Smooth muscle cell (in vitro differentiated cells): ENCODE results near the gene NFKBIB. TPM values are rescaled to one million over a fixed set of nuclear protein-coding genes. Genes with fewer than 3 reads are reported as not detected.

Experiments
- DNase-seq: peaks from one replicate; lab custom pipeline; 2025; ENCODE audit not compliant: unreplicated experiment; lab: John Stamatoyannopoulos, UW
- H2AFZ ChIP-seq: fragments of 200-600 bp; sonication (generic); 2 replicates; pipeline ENCODE4 v1.6.0; 2016; ENCODE audit warnings: antibody characterized with exemption, low read depth, mild to moderate bottlenecking
- H3F3A ChIP-seq: fragments of 200-600 bp; sonication (generic); 2 replicates; pipeline ENCODE4 v1.6.0; 2017; ENCODE audit warnings: antibody characterized with exemption, low read depth
- H3K27ac ChIP-seq: fragments of 200-600 bp; sonication (generic); 2 replicates; pipeline ENCODE4 v1.5.1; 2016; ENCODE audit warnings: low read depth, mild to moderate bottlenecking
- H3K27me3 ChIP-seq: fragments of 200-600 bp; sonication (generic); 2 replicates; pipeline ENCODE4 v1.6.1; 2016; ENCODE audit warnings: low read depth, mild to moderate bottlenecking
- H3K36me3 ChIP-seq: fragments of 200-600 bp; sonication (generic); 2 replicates; pipeline ENCODE4 v1.5.1; 2016; ENCODE audit warnings: low read depth
- H3K4me1 ChIP-seq: fragments of 200-600 bp; sonication (generic); 2 replicates; pipeline ENCODE4 v1.5.1; 2016; ENCODE audit warnings: low read depth
- H3K4me2 ChIP-seq: fragments of 200-600 bp; sonication (generic); 2 replicates; pipeline ENCODE4 v1.6.0; 2016; ENCODE audit warnings: mild to moderate bottlenecking
- H3K4me3 ChIP-seq: fragments of 200-600 bp; sonication (generic); 2 replicates; pipeline ENCODE4 v1.5.1; 2016; ENCODE audit warnings: mild to moderate bottlenecking
- H3K79me2 ChIP-seq: fragments of 200-600 bp; sonication (generic); 2 replicates; pipeline ENCODE4 v1.6.0; 2016; ENCODE audit warnings: low read depth, mild to moderate bottlenecking
- H3K9ac ChIP-seq: fragments of 200-600 bp; sonication (generic); 2 replicates; pipeline ENCODE4 v1.6.0; 2016; ENCODE audit warnings: low read depth
- H3K9me3 ChIP-seq: fragments of 200-600 bp; sonication (generic); replicated peaks from 2 replicates; pipeline ENCODE4 v1.5.1; 2016; ENCODE audit warnings: low read depth
- H4K20me1 ChIP-seq: fragments of 200-600 bp; sonication (generic); 2 replicates; pipeline ENCODE4 v1.6.0; 2016; ENCODE audit warnings: low read depth
- CTCF ChIP-seq: fragments of 200-600 bp; sonication (generic); IDR thresholded peaks from 2 replicates; pipeline ENCODE4 v1.5.1; 2017; ENCODE audit warnings: borderline replicate concordance, mild to moderate bottlenecking, antibody characterized with exemption; ENCODE audit not compliant: insufficient read depth, poor library complexity, severe bottlenecking
- WGBS: methylation state at CpG from one replicate; pipeline ENCODE4 v1.1.7; 2016; ENCODE audit warnings: low lambda C conversion rate; 5-methylcytosine and 5-hydroxymethylcytosine counted together
- polyA plus RNA-seq: library from polyadenylated mRNA; unstranded; fragments of >200 nt; fragmentation: Nextera tagmentation; extraction: Ambion mirVana; gene quantifications from 2 replicates; pipeline ENCODE4 v1.2.1, GENCODE V29; 2016
- total RNA-seq: library from RNA; depleted of rRNA; stranded (reverse); fragments of >200 nt; gene quantifications from 2 replicates; pipeline ENCODE4 v1.2.3, GENCODE V29; 2014

NFKBIB gene
- total and polyA plus RNA-seq, 2 experiments from 2014 or later, result 10.9 to 19.2 TPM

- Histone ChIP-seq H3K4me3 (no peak overlapping the region), H3K79me2 (no peaks in the 10 kb centered on the region), H3K4me2 (no peak overlapping the region), H3K36me3 (no peaks in the 10 kb centered on the region), H2AFZ (no peak overlapping the region), H3K27me3 (no peaks in the 10 kb centered on the region), H3K4me1 (no peaks in the 10 kb centered on the region), H3F3A (no peaks in the 10 kb centered on the region), H3K9me3 (no peaks in the 10 kb centered on the region), H4K20me1 (no peaks in the 10 kb centered on the region), H3K27ac (no peak overlapping the region), H3K9ac (no peak overlapping the region)
- no peak for DNase-seq
- no peak for TF ChIP-seq CTCF
- WGBS, result 96% methylated on average over 17 of the region's 17 CpGs
These were observed 10.9 kb upstream of the NFKBIB start for GRCh38 chr19:38888876-38889275.

GRCh38 chr19:38889803-38890202, 10.0 kb upstream of the NFKBIB start:
- H4K20me1 ChIP-seq, result no peaks in the 10 kb centered on the region

GRCh38 chr19:38890686-38891085, 9.1 kb upstream of the NFKBIB start:
- Histone ChIP-seq H3K4me2 (no peak overlapping the region), H3K9ac (no peak overlapping the region)

More at GRCh38 chr19:38889803-38890202, 10.0 kb upstream of the NFKBIB start:
- WGBS, result 83% methylated on average over 8 of the region's 8 CpGs
- no peaks in the 10 kb centered on the region for H3K9me3 ChIP-seq
- no peaks in the 10 kb centered on the region for H3K36me3 ChIP-seq
- H3K4me3 ChIP-seq, result no peak overlapping the region
- H3K27ac ChIP-seq, result no peak overlapping the region
- no peak overlapping the region for H2AFZ ChIP-seq
- no peak for TF ChIP-seq CTCF
- no peak overlapping the region for H3K4me2 ChIP-seq
- no peaks in the 10 kb centered on the region for H3F3A ChIP-seq
- H3K4me1 ChIP-seq, result no peaks in the 10 kb centered on the region
- no peaks in the 10 kb centered on the region for H3K27me3 ChIP-seq
- DNase-seq, result no peak
- no peaks in the 10 kb centered on the region for H3K79me2 ChIP-seq
- no peak overlapping the region for H3K9ac ChIP-seq

More at GRCh38 chr19:38890686-38891085, 9.1 kb upstream of the NFKBIB start:
- no peak overlapping the region for H3K4me3 ChIP-seq
- no peak for TF ChIP-seq CTCF
- H2AFZ ChIP-seq, result no peak overlapping the region
- peaks cover 6% of the 10 kb centered on the region for H3K79me2 ChIP-seq
- H3K9me3 ChIP-seq, result no peaks in the 10 kb centered on the region
- no peak overlapping the region for H3K27ac ChIP-seq
- H3K4me1 ChIP-seq, result no peaks in the 10 kb centered on the region
- no peaks in the 10 kb centered on the region for H3K27me3 ChIP-seq
- H3F3A ChIP-seq, result no peaks in the 10 kb centered on the region
- no peak for DNase-seq
- H4K20me1 ChIP-seq, result no peaks in the 10 kb centered on the region
- no peaks in the 10 kb centered on the region for H3K36me3 ChIP-seq
